CD4-positive, alpha-beta T cell treated with Interleukin-21 for 1 hour (primary cell): ENCODE data around the gene CDH5.
A peak's percentile ranks its signal among the peaks of the same experiment; 100 is the strongest.

ENCODE experiments used
- DNase-seq: peaks from one replicate; pipeline ENCODE4 v3.0.0-alpha.2; 2020

The CDH5 gene

GRCh38 chr16:66395806-66396555 is 29.5 kb downstream of the CDH5 start:
- DNase-seq, result no peak

- DNase-seq, result no peak
These were observed 31.4 kb downstream of the CDH5 start for GRCh38 chr16:66397736-66398433.

GRCh38 chr16:66399031-66399430 is 32.5 kb downstream of the CDH5 start:
- DNase-seq, result no peak

- no peak for DNase-seq
These were observed 33.4 kb downstream of the CDH5 start for GRCh38 chr16:66399930-66400329.

- DNase-seq, result no peak
These were observed 34.3 kb downstream of the CDH5 start for GRCh38 chr16:66400503-66401380.

GRCh38 chr16:66401610-66402009 is 35.1 kb downstream of the CDH5 start:
- DNase-seq, result no peak

- DNase-seq, result no peak
These were observed 35.7 kb downstream of the CDH5 start for GRCh38 chr16:66402166-66402565.

- no peak for DNase-seq
These were observed 36.2 kb downstream of the CDH5 start for GRCh38 chr16:66402591-66403230.

GRCh38 chr16:66403531-66404145 is 37.1 kb downstream of the CDH5 start:
- DNase-seq, result no peak

GRCh38 chr16:66405057-66405783 is 38.7 kb downstream of the CDH5 start:
- no peak for DNase-seq

GRCh38 chr16:66406534-66407221 is 40.2 kb downstream of the CDH5 start:
- DNase-seq, result peak; percentile 85

GRCh38 chr16:66408163-66409048 is 41.9 kb downstream of the CDH5 start:
- peak; percentile 48 for DNase-seq

- no peak for DNase-seq
These were observed 42.7 kb downstream of the CDH5 start for GRCh38 chr16:66409156-66409555.

- DNase-seq, result no peak
These were observed 45.7 kb downstream of the CDH5 start for GRCh38 chr16:66412182-66412581.

- no peak for DNase-seq
These were observed 48.4 kb downstream of the CDH5 start for GRCh38 chr16:66414891-66415290.

- DNase-seq, result no peak
These were observed 49.6 kb downstream of the CDH5 start for GRCh38 chr16:66416136-66416535.

- no peak for DNase-seq
These were observed 50.6 kb downstream of the CDH5 start for GRCh38 chr16:66416939-66417700.

GRCh38 chr16:66418165-66418962 is 51.9 kb downstream of the CDH5 start:
- DNase-seq, result no peak
